Activated CD4-positive, CD25-positive, alpha-beta regulatory T cell treated with anti-CD3 and anti-CD28 coated beads, Interleukin-2, amount 50 U/mL, for 24 hours (primary cell): ENCODE data around the gene TXN2.
A peak's percentile ranks its signal among the peaks of the same experiment; 100 is the strongest.
"Not testable (repeated sequence)": the region's sequence is repeated elsewhere in the genome, so short reads cannot be mapped to it uniquely, and the experiment has no call there.

Experiments used
- ATAC-seq, 2 donors: fragments of 150-1000 bp; cut with Tn5 transposase; one replicate each; pipeline ENCODE4 v1.10.0; 2021; ENCODE audit warnings: mild to moderate bottlenecking in 1 of 2, moderate library complexity in 1 of 2

The TXN2 gene

DNA sequence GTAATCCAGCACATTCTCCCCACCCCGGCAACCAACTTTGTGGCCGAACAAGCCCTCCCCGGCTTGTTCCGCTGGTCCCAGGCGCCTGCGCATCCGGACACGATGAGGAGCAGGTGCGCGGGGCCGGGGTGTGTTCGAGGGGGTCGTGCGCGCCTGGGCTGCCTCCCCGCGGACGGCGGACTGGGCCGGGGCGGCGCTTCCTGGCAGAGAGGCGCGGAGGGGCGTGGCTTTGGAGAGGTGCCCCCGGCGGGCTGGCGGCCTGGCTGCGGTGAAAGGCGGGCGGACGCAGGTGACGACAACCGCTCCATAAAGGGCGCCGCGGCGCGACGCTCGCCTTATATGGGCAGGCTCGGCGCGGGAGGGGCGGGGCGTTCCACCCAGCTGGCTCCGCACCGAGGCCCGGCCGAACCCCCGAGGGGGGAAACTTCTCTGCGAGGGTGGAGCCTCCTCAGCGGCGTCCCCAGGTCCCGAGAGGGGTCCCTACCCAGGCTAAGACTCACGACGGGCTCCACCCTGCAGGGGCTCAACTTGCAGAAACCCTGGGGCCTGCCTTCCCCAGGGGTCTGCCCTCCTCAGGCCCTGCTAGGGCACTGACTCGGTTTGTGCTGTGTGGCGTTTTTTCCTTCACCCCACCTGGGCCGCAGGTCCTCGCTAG is 26.4 kb downstream of the TXN2 start:
- peak; percentile 84 to 85 for ATAC-seq

DNA sequence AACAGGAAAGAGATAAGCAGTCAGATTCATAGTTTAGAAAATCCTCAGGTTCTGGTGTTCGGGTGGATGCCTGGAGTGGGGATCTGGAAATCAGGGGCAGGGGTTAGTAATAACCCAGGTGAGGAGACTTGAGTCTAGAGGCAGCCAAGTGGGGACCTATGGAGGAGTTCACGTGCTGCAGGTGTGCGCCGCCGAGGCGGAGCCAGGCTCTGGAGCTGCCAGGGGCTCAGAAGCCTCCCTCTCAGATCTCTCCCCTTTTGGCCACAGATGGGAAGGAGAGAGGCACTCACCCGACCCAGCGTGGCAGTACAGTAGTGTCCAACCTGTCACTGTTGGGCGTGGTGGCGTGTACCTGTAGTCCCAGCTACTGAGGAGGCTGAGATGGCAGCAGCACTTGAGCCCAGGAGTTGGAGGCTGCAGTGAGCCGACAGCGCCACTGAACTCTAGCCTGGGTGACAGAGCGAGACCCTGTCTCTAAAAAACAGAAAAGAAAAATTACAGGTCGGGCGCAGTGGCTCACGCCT is 27.5 kb downstream of the TXN2 start:
- ATAC-seq: no peak

DNA sequence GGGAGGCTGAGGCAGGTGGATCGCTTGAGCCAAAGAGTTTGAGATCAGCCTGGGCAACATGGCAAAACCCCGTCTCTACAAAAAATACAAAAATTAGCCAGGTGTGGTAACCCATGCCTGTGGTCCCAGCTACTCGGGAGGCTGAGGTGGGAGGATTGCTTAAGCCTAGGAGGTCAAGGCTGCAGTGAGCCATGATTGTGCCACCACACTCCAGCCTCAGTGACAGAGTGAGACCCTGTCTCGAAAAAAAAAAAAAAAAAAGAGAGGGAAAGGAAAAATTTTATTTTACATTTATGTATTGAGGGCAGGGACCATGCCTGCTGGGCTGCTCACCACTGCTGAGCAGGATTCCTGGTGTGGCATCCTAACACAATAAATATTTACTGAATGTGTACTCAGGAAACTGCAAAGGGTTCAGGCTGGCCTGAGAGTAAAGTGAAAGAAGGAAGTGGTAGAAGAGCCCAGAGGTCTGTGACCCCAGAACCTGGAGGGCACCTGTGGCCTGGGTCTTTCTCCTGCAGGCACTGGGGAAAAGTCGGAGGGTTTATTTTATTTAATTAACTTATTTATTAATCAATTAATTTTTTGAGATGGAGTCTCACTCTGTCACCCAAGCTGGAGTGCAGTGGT is 28.3 kb downstream of the TXN2 start:
- not testable (repeated sequence) for ATAC-seq

DNA sequence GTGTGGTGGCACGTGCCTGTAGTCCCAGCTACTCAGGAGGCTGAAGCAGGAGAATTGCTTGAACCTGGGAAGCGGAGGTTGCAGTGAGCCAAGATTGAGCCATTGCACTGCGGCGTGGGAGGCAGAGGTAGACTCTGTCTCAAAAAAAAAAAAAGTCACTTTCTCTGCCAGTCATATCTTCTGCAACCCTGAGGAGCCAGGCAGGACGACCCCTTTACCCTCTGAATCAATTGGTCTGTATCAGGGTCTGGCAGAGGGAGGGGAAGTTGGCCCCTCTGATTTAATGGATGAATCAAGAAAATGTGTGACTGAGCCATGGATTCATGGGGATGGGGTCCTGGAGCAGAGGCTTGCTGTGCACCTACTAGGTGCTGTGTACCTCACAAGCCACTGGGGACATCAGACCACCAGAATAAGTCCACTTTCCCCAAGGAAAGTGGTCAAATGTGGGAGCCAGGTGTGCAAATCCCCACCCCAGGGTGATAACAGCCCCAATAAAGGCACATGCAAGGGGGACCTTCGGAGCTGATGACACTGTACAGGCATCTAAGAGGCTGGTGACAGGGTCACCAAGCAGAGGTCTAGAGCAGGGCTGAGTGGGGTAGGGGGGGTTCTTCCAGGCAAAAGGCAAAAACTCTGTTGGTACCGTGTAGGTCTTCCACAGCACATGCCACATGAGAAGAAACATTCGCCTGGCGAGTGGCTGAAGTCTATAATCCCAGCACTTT is 29.0 kb downstream of the TXN2 start:
- ATAC-seq: no peak

DNA sequence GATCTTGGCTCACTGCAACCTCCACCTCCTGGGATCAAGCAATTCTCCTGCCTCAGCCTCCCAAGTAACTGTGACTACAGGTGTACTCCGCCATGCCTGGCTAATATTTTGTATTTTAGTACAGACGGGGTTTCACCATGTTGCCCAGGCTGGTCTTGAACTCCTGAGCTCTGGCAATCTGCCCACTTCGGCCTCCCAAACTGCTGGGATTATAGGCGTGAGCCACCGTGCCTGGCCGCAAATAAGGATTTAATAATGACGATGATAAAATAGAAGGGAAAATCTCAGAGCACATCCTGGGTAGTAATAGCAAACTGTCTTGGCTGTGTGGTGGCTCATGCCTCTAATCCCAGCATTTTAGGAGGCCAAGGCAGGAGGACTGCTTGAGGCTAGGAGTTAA is 30.5 kb downstream of the TXN2 start:
- not testable (repeated sequence) for ATAC-seq

DNA sequence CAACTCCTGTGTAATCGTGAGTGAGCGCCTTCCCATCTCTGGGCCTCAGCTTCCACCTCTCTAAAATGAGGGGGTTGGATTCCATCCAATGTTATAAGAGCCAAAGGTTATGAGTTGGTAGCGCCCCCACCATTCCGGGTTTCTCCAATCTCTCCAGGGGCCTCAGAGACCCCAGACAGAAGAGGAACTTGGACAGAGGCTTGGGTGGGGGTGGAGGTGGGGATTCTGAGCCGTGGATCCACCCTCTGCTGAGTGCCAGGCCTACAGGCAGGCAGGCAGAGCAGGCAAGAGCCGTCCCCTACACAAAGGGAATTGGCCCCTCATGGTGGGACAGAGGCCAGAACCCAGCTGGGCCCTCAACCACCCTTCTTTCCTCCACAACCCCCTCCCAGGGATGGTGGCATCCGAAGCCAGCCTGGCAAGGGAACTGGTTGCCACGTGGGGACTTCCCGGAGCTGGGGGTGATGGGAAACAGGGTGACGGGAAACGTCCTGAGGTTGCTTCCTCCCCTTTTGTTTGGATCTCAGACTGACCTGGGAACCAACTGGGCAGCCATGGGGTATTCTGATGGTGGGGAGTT is 31.8 kb downstream of the TXN2 start:
- ATAC-seq: no peak

DNA sequence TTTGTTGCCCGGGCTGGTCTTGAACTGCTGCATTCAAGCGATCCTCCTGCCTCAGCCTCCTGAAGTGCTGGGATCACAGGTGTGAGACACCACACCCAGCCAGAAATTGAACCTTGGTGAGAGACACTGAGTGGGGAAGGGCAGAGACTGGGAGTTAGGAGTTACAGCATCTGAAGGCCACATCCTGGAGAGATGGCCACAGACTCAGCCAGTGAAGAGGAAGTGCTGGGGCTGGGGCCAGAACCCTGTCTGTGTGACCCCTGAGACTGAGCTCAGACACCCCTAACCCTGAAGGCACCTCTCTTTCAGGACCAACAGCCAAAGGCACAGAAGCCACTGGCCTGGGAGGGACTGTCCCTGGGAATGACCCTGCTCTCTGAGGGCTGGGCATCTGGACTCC is 33.8 kb downstream of the TXN2 start:
- no peak for ATAC-seq

DNA sequence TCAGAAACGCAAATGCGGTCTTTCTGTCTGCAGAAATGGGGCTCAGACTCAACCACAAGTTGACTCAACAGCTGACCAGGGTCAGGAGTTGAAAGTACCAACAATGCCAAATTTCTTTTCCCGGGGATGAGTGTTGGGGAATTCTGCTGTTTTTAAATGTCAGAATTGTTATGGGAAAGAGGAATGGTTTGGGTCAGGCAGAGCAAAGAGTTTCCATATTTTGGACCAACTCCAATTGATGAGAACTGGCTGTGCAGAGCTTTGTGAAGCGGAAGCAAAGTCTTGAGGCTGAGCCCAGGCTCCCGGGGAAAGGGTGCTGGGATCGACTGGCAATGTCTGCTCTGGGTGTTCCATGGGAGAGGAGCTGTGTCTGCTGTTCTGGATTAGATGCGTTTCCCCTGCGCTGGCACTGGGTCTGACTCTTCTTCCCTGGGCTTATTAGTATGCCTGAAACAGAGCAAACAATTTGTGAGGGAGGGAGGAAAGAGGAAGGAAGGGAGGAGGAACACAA is 36.2 kb downstream of the TXN2 start:
- ATAC-seq: no peak

DNA sequence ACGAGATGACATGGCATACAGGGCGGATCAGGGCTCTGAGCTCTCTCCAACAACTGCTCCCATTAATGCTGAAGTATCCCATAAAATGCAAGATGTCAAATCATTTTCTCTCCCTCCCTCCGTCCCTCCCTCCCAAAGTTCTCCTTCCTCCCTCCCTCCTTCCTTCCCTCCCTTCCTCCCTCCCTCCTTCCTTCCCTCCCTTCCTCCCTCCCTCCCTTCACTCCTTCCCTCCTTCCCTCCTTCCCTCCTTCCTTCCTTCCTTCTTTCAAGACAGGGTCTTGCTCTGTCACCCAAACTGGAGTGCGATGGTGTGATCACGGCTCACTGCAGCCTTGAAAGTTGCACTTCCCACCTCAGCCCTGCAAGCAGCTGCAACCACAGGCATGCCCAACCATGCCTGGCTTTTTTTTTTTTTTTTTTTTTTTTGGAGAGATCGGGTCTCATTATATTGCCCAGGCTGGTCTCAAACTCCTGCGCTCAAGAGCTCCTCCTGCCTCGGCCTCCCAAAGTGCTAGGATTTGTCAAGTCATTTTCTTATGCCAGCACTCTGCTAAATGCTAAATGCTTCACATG is 38.2 kb downstream of the TXN2 start:
- ATAC-seq: no peak

DNA sequence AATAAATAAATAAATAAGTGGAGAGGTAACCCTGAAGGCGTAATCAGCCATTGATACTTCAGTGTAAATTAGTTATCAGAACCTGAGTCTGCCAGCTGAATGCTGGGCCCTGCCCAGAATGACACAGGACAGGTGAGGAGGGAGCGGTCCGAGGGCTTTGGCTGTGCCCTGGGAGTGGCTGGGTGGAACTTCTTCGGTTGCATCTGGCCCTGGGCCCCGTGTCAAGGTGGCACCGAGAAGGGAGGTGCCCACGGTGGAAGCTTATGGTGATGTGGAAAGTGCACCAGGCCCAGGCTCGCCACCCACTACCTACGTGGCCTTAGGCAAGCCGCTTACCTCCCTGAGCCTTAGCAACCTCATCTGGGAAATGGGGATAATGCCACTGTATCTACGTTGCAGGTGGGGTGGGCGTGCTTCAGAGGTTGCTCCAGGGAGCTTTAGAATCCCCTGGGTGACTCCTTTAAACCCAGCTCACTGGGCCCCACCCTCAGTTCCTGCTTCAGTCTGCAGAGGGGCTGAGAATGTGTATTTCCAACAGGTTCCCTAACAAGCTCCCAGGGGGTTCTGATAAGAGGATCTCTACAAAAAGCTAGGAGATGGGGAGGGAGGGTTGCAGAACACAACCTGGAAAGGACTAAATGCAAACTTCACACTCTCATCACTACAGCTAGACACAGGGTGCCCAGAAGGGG is 38.8 kb downstream of the TXN2 start:
- ATAC-seq: no peak

DNA sequence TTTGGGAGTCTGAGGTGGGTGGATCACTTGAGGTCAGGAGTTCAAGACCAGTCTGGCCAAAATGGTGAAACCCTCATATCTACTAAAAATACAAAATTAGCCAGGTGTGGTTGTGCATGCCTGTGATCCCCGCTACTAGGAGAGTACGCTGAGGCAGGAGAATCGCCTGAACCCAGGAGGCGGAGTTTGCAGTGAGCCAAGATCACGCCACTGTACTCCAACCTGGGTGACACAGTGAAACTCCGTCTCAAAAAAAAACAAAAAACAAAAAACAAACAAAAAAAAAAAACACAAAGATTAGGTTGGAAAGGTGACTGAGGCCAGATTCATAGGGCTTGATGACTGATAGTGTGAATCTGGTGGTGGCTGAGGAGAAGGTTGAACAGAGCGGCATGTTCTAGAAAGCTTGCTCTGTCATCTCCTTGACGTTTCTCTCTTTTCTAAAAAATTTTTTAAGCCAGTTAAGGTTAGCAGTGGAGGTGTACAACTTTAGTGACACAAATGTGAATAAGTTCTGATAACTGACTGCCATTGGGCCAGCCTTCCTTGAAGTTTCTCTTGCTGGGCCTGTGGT is 40.9 kb downstream of the TXN2 start:
- ATAC-seq: no peak

DNA sequence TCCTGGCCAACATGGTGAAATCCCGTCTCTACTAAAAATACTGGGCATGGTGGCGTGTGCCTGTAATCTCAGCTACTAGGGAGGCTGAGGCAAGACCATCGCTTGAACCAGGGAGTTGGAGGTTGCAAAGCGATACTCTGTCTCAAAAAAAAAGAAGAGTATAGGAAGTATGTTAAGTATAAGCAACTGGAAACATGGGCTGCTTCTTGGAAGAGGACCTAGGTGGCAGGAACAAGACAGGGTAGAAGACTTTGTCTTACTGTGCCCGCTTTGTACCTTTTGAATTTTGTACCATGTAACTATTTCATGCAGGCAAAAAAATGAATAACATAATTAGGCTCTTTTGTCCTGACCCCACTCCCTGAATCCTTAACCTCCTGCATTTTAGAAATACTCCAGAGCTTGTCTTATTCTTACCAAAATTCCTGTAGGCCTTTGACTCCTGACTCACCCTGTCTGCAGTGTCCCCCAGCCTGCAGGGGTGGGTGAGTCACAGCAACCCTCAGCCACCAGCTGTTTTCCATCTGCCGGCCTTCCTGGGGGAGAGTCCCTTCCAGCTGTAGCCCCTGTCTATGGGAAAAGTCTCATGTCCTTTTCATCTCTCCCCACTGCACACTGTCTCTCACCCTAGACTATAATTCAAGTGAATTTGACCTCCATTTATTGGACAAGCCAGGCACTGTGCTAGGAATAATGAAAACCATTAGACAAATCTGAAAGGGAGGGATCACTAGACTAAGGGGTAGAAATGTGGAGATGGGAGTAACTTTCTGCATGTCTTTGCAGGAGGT is 41.8 kb downstream of the TXN2 start:
- peak in 1 of 2 donors; percentile 15 for ATAC-seq

DNA sequence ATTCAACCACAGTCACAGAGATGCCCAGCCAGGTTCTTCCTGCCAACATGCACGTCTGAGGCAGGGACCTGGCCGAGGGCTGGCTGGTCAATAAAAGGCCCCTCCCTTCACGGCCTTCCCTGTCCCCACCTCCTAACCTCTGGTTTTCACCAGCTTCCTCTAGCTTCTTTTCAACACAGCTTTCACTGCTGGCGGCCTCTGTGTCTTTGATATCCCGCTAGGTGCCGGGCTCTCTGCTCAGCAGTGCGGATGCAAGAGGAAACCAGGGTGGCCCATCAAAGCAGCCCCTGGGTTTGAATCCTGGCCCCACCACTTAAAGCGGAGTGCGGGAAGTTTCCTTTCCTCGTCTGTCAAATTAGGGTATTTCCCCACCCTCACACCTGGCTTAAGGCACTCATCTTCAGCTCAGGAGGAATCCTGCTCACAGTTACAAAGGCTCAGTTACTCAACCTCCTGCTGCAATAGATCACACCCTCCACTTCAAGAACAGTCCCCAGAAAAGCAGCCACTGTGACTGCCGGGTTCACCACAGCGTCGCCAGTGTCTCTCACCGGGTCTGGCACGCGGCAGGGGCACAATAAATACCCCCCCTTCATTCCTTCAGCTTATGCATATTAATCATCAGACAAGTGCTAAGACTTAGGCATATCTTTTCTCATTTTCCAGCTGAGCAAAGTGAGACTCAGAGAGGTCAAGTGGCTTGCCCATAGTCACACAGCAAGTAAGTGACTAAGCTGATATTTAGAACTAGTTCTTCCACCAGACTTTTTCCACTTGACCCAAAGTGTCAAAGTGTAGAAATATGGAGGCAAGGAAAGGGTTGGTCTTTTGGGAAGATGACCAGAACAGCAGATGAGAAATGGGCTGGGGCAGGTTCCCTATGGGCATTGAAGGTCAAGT is 45.7 kb downstream of the TXN2 start:
- ATAC-seq: peak; percentile 92 to 93

DNA sequence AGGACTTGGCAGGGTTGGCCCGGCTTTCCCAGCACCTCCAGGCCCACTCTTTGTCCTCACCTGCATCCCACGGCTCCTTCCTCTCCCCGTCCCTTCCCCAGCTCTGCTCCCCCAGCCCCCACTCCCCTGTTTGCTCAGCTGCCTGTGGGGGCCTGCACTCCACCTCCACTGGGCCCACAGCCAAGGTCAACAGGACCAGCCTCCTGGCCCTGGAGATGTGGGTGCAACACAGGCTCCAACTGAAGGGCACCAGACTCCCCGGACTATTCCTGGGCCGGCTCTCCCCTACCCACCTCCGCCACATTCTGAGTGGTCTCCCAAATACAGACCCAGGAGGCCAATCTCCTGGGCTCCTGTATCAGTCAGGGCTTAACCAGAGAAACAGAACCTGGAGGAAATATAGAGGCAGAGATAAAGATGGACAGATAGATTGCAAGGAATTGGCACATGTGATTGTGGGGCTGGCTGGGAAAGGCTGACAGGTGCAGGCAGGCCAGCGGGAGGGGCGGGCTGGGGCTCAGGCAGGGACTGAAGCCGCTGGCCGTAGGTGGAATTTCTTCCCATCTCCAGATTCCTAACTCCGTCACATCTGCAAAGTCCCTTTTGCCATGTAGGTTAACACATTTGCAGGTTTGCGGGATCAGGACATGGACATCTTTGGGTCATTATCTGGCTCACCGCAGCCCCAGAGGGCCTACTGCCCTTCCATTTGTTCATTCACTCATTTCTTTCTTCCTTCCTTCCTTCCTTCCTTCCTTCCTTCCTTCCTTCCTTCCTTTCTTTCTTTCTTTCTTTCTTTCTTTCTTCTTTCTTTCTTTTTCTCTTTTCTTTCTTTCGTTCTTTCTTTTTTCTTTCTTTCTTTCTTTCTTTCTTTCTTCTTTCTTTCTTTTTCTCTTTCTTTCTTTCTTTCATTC is 47.9 kb downstream of the TXN2 start:
- no peak for ATAC-seq

DNA sequence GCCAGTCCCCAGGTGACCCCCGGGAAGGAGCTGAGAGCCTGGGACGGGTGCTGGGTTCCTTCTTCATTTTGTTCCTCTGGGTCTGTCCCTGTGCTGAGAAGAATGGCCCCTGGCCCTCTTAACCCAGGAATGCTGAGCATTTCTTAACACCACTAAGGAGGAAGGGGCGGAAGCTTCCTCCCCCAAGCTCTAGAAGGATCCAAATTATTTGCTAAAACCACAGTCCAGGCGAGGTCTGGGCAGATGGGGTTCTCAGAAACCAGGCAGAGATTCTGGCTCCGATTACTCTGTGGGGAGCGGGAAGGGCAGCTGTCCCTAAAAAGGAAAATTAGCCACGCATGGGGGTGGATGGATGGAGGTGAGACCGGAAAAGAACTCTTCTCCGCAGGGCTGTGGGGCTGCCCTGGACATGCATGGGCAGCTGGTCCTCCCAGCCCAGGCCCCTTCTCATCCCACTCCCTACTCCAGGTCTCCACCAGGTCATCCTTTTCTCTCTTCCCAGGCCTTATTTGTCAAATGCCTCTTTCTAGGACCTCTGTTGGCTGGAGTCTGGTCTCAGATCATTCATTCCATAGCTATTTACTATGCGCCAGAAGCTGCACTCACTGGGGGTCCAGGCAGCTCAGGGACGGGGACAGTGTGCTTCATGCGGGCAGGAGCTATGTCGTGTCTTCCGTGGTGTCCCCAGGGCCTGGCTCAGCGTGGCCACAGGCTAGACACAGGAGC is 48.7 kb downstream of the TXN2 start:
- no peak for ATAC-seq

DNA sequence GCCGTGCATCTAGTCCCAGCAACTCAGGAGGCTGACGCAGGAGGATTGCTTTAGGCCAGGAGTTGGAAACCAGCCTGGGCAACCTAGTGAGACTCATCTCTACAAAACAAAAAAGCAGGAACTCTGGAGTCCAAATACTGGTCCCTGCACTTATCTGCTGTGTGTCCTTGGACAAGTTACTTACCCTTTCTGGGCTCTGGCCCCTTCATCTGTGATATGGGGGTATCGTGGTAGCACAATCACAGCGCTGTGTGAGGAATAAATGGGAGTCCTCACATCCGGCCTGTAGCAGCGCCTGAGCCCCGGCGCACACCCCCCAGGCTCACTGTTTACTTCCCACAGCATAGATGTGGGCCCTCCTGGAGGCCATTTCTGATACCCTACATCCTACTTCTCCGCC is 49.5 kb downstream of the TXN2 start:
- ATAC-seq: no peak

DNA sequence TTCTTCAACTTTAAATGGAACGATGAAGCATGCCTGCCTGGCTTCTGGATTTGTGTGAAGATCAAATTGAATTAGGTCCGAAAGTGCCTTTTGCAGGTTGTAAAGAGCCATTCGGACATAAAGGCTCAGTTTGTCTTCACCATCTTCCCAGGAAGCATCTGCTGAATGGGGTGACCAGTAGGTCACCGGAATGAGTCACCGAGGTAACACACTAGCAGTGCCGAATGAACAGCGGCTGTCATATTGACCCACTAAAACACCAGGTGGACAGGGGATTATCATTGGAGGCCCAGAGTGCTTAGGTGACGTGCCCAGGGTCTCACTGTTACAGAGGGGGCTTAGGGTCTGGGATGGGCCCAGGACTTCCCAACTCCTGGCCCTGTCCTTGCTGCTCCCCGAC is 50.6 kb downstream of the TXN2 start:
- ATAC-seq: no peak

DNA sequence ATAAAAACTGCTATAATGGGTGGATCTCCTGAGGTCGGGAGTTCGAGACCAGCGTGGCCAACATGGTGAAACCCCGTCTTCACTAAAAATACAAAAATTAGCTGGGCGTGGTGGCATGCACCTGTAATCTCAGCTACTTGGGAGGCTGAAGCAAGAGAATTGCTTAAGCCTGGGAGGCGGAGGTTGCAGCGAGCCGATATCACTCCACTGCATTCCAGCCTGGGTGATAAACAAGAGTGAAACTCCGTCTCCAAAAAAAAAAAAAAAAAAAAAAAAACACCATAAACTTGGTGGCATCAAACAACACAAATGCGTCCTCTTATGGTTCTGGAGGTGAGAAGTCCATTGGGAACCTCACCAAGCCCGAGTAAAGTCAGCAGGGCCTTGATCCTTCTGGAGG is 53.5 kb downstream of the TXN2 start:
- ATAC-seq: not testable (repeated sequence)
